HG03575 (cell line): Measurements from ENCODE around the gene ADAMTS7.

Experiments
- ATAC-seq: cut with Tn5 transposase; IDR thresholded peaks from one replicate; pipeline ENCODE4 v1.9.1; 2021; ENCODE audit not compliant: unreplicated experiment, insufficient number of reproducible peaks, low FRiP score; ENCODE audit errors: extremely low read depth

The ADAMTS7 gene

DNA sequence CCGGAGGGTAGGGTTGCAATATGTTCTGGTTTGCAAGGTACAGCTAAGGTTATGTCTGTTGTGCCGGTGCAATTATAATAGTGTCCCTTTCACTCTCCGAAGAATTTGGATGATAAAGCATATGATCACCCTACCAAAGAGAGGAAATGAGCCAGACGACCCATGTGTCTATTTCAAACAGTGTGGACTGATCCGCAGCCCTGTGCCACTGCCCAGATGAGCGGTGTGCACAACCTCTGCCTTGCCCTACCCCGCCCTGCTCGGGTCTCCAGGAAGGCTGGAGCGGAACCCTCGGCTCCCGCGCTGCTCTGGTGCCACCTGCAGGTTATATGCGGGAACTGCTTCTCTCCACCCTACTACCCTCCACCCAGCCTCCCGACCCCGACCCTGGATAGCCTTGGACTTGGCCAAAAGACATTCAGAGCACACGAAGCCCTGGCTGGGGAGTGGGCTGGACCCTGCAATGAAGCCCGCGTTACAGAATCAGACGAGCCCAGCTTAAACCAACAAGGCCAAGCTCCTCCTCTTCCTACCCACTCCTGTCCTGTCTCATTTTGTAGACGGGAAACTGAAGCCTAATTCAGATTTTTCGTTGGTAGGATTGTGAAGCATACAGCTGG lies 101.9 kb downstream of the ADAMTS7 start:
- no peak for ATAC-seq
